Putamen (tissue), 1 donor: ENCODE measurements around the gene P2RX4.
"Not testable (repeated sequence)": the region's sequence is repeated elsewhere in the genome, so short reads cannot be mapped to it uniquely, and the experiment has no call there.

Source experiments
- DNase-seq: peaks from one replicate; pipeline ENCODE4 v3.0.0-alpha.2; 2016; ENCODE audit warnings: low spot score

Gene P2RX4

GRCh38 chr12:121188227-121188626 is 21.7 kb upstream of the P2RX4 start:
- no peak for DNase-seq

- no peak for DNase-seq
Observed at GRCh38 chr12:121189131-121189530, 20.8 kb upstream of the P2RX4 start.

- no peak for DNase-seq
Observed at GRCh38 chr12:121189619-121190155, 20.2 kb upstream of the P2RX4 start.

GRCh38 chr12:121190523-121191031 is 19.4 kb upstream of the P2RX4 start:
- DNase-seq = no peak

- no peak for DNase-seq
Observed at GRCh38 chr12:121191151-121191550, 18.8 kb upstream of the P2RX4 start.

- DNase-seq = no peak
Observed at GRCh38 chr12:121196902-121197301, 13.0 kb upstream of the P2RX4 start.

GRCh38 chr12:121198949-121199348 is 11.0 kb upstream of the P2RX4 start:
- no peak for DNase-seq

- not testable (repeated sequence) for DNase-seq
Observed at GRCh38 chr12:121201140-121201539, 8.8 kb upstream of the P2RX4 start.

GRCh38 chr12:121202407-121203355 is 7.2 kb upstream of the P2RX4 start:
- DNase-seq = no peak

GRCh38 chr12:121203482-121203881 is 6.4 kb upstream of the P2RX4 start:
- no peak for DNase-seq

- DNase-seq = no peak
Observed at GRCh38 chr12:121205491-121205890, 4.4 kb upstream of the P2RX4 start.

- DNase-seq = not testable (repeated sequence)
Observed at GRCh38 chr12:121208571-121208970, 1.4 kb upstream of the P2RX4 start.

GRCh38 chr12:121209221-121209620 is 708 bp upstream of the P2RX4 start:
- DNase-seq = no peak

- no peak for DNase-seq
Observed at GRCh38 chr12:121212875-121213274, 2.9 kb downstream of the P2RX4 start.

GRCh38 chr12:121214166-121214777 is 4.3 kb downstream of the P2RX4 start:
- DNase-seq = no peak

GRCh38 chr12:121214855-121215745 is 5.2 kb downstream of the P2RX4 start:
- no peak for DNase-seq

- DNase-seq = no peak
Observed at GRCh38 chr12:121216102-121216501, 6.2 kb downstream of the P2RX4 start.

GRCh38 chr12:121217063-121217462 is 7.1 kb downstream of the P2RX4 start:
- no peak for DNase-seq

GRCh38 chr12:121217761-121218160 is 7.8 kb downstream of the P2RX4 start:
- DNase-seq = no peak

GRCh38 chr12:121218588-121219352 is 8.8 kb downstream of the P2RX4 start:
- no peak for DNase-seq
